Panc1 (cell line): ENCODE results near the gene BEND3.

Experiments
- CTCF ChIP-seq: fragments of 450-650 bp; IDR thresholded peaks from 2 replicates; pipeline ENCODE4 v1.5.1; 2017; ENCODE audit warnings: mild to moderate bottlenecking
- POLR2AphosphoS5 ChIP-seq: IDR thresholded peaks from 2 replicates; pipeline ENCODE4 v1.6.1; 2012; ENCODE audit warnings: mild to moderate bottlenecking, low read depth, low read length, moderate library complexity
- SIN3A ChIP-seq: IDR thresholded peaks from 2 replicates; pipeline ENCODE4 v1.6.1; 2012; ENCODE audit warnings: low read depth, mild to moderate bottlenecking, low read length, moderate library complexity, borderline replicate concordance; ENCODE audit not compliant: insufficient read depth
- TCF7L2 ChIP-seq: IDR thresholded peaks from 2 replicates; pipeline ENCODE4 v1.6.1; 2011; ENCODE audit warnings: mild to moderate bottlenecking, low read depth, low read length, inconsistent platforms

- TF ChIP-seq CTCF (no peak), POLR2AphosphoS5 (no peak), SIN3A (no peak), TCF7L2 (no peak)
These were observed 52.6 kb downstream of the BEND3 start for GRCh38 chr6:107062691-107063090.
